HepG2 (cell line): ENCODE measurements around the gene MLF1. TPM values are rescaled to one million over a fixed set of nuclear protein-coding genes. Genes with fewer than 3 reads are reported as not detected.

Source experiments
- EHMT2 ChIP-seq: fragments of 200-600 bp; sonication (generic); IDR thresholded peaks from 2 replicates; pipeline ENCODE4 v1.7.0; 2017; ENCODE audit warnings: antibody characterized with exemption, low read depth, low read length, borderline replicate concordance
- ELF1 ChIP-seq: sonication (generic); formaldehyde crosslinking; IDR thresholded peaks from 2 replicates; pipeline ENCODE4 v1.4.0; 2020; ENCODE audit warnings: missing genetic modification reagents
- EP300 ChIP-seq, 3 experiments: sonication (generic) in 1 of 3; formaldehyde crosslinking in 1 of 3; IDR thresholded peaks; 2 replicates each; pipeline versions ENCODE4 v1.5.1 to v1.6.1; 2011 to 2020; ENCODE audit warnings: low read depth in 2 of 3, low read length in 2 of 3, borderline replicate concordance in 1 of 3, improper control_type of control experiment in 1 of 3, mild to moderate bottlenecking in 1 of 3, missing genetic modification reagents in 1 of 3, moderate library complexity in 1 of 3
- FOSL1 ChIP-seq: sonication (generic); formaldehyde crosslinking; IDR thresholded peaks from 2 replicates; pipeline ENCODE4 v1.9.0; 2021; ENCODE audit warnings: missing genetic modification reagents, borderline replicate concordance
- JARID2 ChIP-seq: sonication (generic); formaldehyde crosslinking; IDR thresholded peaks from 2 replicates; pipeline ENCODE4 v1.8.1; 2023; ENCODE audit warnings: missing genetic modification reagents, inconsistent platforms; ENCODE audit not compliant: insufficient replicate concordance
- MAF1 ChIP-seq: sonication (generic); formaldehyde crosslinking; IDR thresholded peaks from 2 replicates; pipeline ENCODE4 v1.5.0; 2020; ENCODE audit warnings: missing genetic modification reagents, borderline replicate concordance
- MAZ ChIP-seq, 2 experiments: sonication (generic) in 1 of 2; formaldehyde crosslinking in 1 of 2; IDR thresholded peaks; 2 replicates each; pipeline versions ENCODE4 v1.5.0 to v1.6.1; 2012 to 2020; ENCODE audit warnings: low read depth in 2 of 2, mild to moderate bottlenecking in 2 of 2, borderline replicate concordance in 1 of 2, improper control_type of control experiment in 1 of 2, low read length in 1 of 2, missing genetic modification reagents in 1 of 2, moderate library complexity in 1 of 2
- MXD4 ChIP-seq: IDR thresholded peaks from 2 replicates; pipeline ENCODE4 v1.6.1; 2016; ENCODE audit warnings: mild to moderate bottlenecking, missing biosample characterization, missing genetic modification reagents
- NCOA5 ChIP-seq: sonication (generic); formaldehyde crosslinking; IDR thresholded peaks from 2 replicates; pipeline ENCODE4 v1.4.0; 2020; ENCODE audit warnings: missing genetic modification reagents
- SMARCE1 ChIP-seq: fragments of 450-650 bp; IDR thresholded peaks from 2 replicates; pipeline ENCODE4 v1.6.1; 2017; ENCODE audit warnings: borderline replicate concordance
- SMC3 ChIP-seq: IDR thresholded peaks from 2 replicates; pipeline ENCODE4 v1.6.1; 2011; ENCODE audit warnings: low read length, improper control_type of control experiment
- SRF ChIP-seq: IDR thresholded peaks from 2 replicates; pipeline ENCODE4 v1.6.1; 2011; ENCODE audit warnings: mild to moderate bottlenecking, low read depth, low read length, moderate library complexity
- THYN1 ChIP-seq: sonication (generic); formaldehyde crosslinking; IDR thresholded peaks from 2 replicates; pipeline ENCODE4 v1.8.1; 2023; ENCODE audit warnings: low read depth, mild to moderate bottlenecking, moderate library complexity, missing genetic modification reagents, borderline replicate concordance
- ZBTB7B ChIP-seq: sonication (generic); formaldehyde crosslinking; IDR thresholded peaks from 2 replicates; pipeline ENCODE4 v1.4.0; 2020; ENCODE audit warnings: missing genetic modification reagents
- ZNF136 ChIP-seq: sonication (generic); formaldehyde crosslinking; IDR thresholded peaks from 2 replicates; pipeline ENCODE4 v1.8.1; 2022; ENCODE audit warnings: low read depth, mild to moderate bottlenecking, moderate library complexity, missing genetic modification reagents
- ZNF160 ChIP-seq: sonication (generic); formaldehyde crosslinking; IDR thresholded peaks from 2 replicates; pipeline ENCODE4 v1.8.0; 2022; ENCODE audit warnings: mild to moderate bottlenecking, inconsistent platforms, missing genetic modification reagents
- ZNF431 ChIP-seq: sonication (generic); formaldehyde crosslinking; IDR thresholded peaks from 2 replicates; pipeline ENCODE4 v1.9.0; 2022; ENCODE audit warnings: missing genetic modification reagents, low read depth, mild to moderate bottlenecking, borderline replicate concordance
- ZNF44 ChIP-seq: sonication (generic); formaldehyde crosslinking; IDR thresholded peaks from 2 replicates; pipeline ENCODE4 v1.5.1; 2020; ENCODE audit warnings: mild to moderate bottlenecking, missing genetic modification reagents
- ZNF441 ChIP-seq: sonication (generic); formaldehyde crosslinking; IDR thresholded peaks from 2 replicates; pipeline ENCODE4 v1.7.0; 2021; ENCODE audit warnings: missing genetic modification reagents, borderline replicate concordance
- ZNF496 ChIP-seq: sonication (generic); formaldehyde crosslinking; IDR thresholded peaks from 2 replicates; pipeline ENCODE4 v1.8.1; 2023; ENCODE audit warnings: mild to moderate bottlenecking, moderate library complexity, missing genetic modification reagents; ENCODE audit not compliant: insufficient replicate concordance
- ZNF615 ChIP-seq: sonication (generic); formaldehyde crosslinking; IDR thresholded peaks from 2 replicates; pipeline ENCODE4 v1.5.0; 2020; ENCODE audit warnings: mild to moderate bottlenecking, missing genetic modification reagents, borderline replicate concordance
- ZNF660 ChIP-seq: sonication (generic); formaldehyde crosslinking; IDR thresholded peaks from 2 replicates; pipeline ENCODE4 v1.5.1; 2020; ENCODE audit warnings: mild to moderate bottlenecking, low read depth, missing genetic modification reagents, borderline replicate concordance
- ZSCAN20 ChIP-seq: sonication (generic); formaldehyde crosslinking; IDR thresholded peaks from 2 replicates; pipeline ENCODE4 v1.4.0; 2020; ENCODE audit warnings: missing genetic modification reagents, mild to moderate bottlenecking, borderline replicate concordance
- polyA plus RNA-seq, 8 experiments: library from polyadenylated mRNA; depleted of rRNA in 3 of 8; stranded (reverse) in 7 of 8; unstranded in 1 of 8; fragments of >200 nt; fragmentation: Illumina TruSeq in 4 of 8; extraction: Trizol in 4 of 8; gene quantifications; 2 replicates each; pipeline versions ENCODE4 v1.2.1 to v1.2.3, GENCODE V29; 2011 to 2016; ENCODE audit warnings: low read depth in 4 of 8, missing spikeins in 1 of 8, mixed read lengths in 1 of 8; ENCODE audit not compliant: insufficient read depth in 1 of 8
- total RNA-seq, 5 experiments: library from RNA; depleted of rRNA; stranded (reverse); fragments of >200 nt; fragmentation: Illumina TruSeq; extraction: Trizol; gene quantifications; 2 replicates each; pipeline ENCODE4 v1.2.3, GENCODE V29; 2016; ENCODE audit warnings: low read depth in 1 of 5
- TF ChIP-seq, protein P1 (sequence below): sonication (generic); formaldehyde crosslinking; IDR thresholded peaks from 2 replicates; pipeline ENCODE4 v1.8.1; 2022; ENCODE audit warnings: low read depth, mild to moderate bottlenecking, missing genetic modification reagents
- TF ChIP-seq, protein P2 (sequence below): sonication (generic); formaldehyde crosslinking; IDR thresholded peaks from 2 replicates; pipeline ENCODE4 v1.5.0; 2020; ENCODE audit warnings: mild to moderate bottlenecking, missing genetic modification reagents, moderate library complexity

MLF1 gene
- total and polyA plus RNA-seq, 2 of the 13 experiments (the other 11 are each of a cell fraction or from before 2014, with no cell fraction given), result 0.88 to 1.0 TPM

DNA sequence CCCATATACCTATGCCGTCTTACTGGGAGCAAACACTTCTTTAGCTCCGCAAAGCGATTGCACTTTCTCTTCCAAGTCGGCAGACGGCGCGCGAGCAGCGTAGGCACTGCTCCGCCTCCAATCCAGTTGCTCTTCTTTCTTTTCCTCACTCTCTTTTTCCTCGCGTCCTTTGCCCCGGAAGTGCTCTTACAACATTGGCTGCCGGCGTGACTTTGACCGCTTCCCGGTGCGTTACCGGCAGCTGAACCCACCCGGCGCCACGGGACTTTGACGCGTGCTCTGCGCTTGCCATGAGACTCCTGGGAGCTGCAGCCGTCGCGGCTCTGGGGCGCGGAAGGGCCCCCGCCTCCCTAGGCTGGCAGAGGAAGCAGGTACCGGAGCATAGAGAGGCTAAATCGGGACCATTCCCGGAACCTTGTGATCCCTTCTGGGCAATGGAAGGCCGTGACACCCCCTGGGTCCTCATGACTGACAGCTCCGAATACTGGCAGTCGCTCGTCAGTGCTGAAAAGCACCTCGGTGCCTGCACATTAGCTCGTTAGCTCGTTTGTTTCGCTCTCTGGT is 73.4 kb downstream of the MLF1 start, which contains the start of gene GFM1 (continued):
- TF ChIP-seq, protein P1, sequence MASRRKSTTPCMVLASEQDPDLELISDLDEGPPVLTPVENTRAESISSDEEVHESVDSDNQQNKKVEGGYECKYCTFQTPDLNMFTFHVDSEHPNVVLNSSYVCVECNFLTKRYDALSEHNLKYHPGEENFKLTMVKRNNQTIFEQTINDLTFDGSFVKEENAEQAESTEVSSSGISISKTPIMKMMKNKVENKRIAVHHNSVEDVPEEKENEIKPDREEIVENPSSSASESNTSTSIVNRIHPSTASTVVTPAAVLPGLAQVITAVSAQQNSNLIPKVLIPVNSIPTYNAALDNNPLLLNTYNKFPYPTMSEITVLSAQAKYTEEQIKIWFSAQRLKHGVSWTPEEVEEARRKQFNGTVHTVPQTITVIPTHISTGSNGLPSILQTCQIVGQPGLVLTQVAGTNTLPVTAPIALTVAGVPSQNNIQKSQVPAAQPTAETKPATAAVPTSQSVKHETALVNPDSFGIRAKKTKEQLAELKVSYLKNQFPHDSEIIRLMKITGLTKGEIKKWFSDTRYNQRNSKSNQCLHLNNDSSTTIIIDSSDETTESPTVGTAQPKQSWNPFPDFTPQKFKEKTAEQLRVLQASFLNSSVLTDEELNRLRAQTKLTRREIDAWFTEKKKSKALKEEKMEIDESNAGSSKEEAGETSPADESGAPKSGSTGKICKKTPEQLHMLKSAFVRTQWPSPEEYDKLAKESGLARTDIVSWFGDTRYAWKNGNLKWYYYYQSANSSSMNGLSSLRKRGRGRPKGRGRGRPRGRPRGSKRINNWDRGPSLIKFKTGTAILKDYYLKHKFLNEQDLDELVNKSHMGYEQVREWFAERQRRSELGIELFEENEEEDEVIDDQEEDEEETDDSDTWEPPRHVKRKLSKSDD (CRISPR knock-in tag), result peak; percentile 79; the same call in 1 of the 2 replicates
- peak; percentile 38 for TF ChIP-seq SMC3
- peak; percentile 59; the same call in 1 of the 2 replicates for TF ChIP-seq ZBTB7B
- peak; percentile 96 for TF ChIP-seq EHMT2
- TF ChIP-seq ZNF496 (CRISPR knock-in tag), result no peak
- peak; percentile 96 for TF ChIP-seq ELF1 (CRISPR knock-in tag)
- peak; percentile 81; the same call in 1 of the 2 replicates for TF ChIP-seq ZNF44 (CRISPR knock-in tag)
- no peak for TF ChIP-seq NCOA5 (CRISPR knock-in tag)
- TF ChIP-seq, protein P2, sequence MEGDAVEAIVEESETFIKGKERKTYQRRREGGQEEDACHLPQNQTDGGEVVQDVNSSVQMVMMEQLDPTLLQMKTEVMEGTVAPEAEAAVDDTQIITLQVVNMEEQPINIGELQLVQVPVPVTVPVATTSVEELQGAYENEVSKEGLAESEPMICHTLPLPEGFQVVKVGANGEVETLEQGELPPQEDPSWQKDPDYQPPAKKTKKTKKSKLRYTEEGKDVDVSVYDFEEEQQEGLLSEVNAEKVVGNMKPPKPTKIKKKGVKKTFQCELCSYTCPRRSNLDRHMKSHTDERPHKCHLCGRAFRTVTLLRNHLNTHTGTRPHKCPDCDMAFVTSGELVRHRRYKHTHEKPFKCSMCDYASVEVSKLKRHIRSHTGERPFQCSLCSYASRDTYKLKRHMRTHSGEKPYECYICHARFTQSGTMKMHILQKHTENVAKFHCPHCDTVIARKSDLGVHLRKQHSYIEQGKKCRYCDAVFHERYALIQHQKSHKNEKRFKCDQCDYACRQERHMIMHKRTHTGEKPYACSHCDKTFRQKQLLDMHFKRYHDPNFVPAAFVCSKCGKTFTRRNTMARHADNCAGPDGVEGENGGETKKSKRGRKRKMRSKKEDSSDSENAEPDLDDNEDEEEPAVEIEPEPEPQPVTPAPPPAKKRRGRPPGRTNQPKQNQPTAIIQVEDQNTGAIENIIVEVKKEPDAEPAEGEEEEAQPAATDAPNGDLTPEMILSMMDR, result peak; percentile 98
- no peak for TF ChIP-seq THYN1
- TF ChIP-seq ZNF615 (CRISPR knock-in tag), result no peak
- no peak for TF ChIP-seq MAF1 (CRISPR knock-in tag)
- TF ChIP-seq ZNF660, result no peak
- peak in 1 of 2 experiments; percentile 58; a peak in 2 of 4 replicates for TF ChIP-seq EP300 (IDR thresholded peaks at IDR 0.05; ENCODE audit: low read depth in 2 of 2, low read length in 2 of 2)
- peak; percentile 47; the same call in 1 of the 2 replicates for TF ChIP-seq EP300 (CRISPR knock-in tag; IDR thresholded peaks at IDR 0.05; ENCODE audit: borderline replicate concordance)
- TF ChIP-seq MAZ (IDR thresholded peaks at IDR 0.05; ENCODE audit: borderline replicate concordance, low read depth, low read length), result no peak
- peak; percentile 24 for TF ChIP-seq MAZ (CRISPR knock-in tag; IDR thresholded peaks at IDR 0.05; ENCODE audit: low read depth)
- no peak for TF ChIP-seq FOSL1 (CRISPR knock-in tag)
- peak; percentile 89 for TF ChIP-seq JARID2 (CRISPR knock-in tag)
- TF ChIP-seq ZSCAN20 (CRISPR knock-in tag), result no peak
- 0 out of 2 replicates have a peak, but pooled peaks have one; percentile 31 for TF ChIP-seq ZNF441 (CRISPR knock-in tag)
- 0 out of 2 replicates have a peak, but pooled peaks have one; percentile 42 for TF ChIP-seq ZNF160 (CRISPR knock-in tag)
- no peak; the same call in 1 of the 2 replicates for TF ChIP-seq ZNF431 (CRISPR knock-in tag)
- no peak for TF ChIP-seq SRF
- TF ChIP-seq MXD4 (CRISPR knock-in tag), result peak; percentile 99
- no peak for TF ChIP-seq SMARCE1
- peak; percentile 82; the same call in 1 of the 2 replicates for TF ChIP-seq ZNF136
